GM12878 (cell line): ENCODE measurements around the gene EZH2. TPM values are rescaled to one million over a fixed set of nuclear protein-coding genes. Genes with fewer than 3 reads are reported as not detected.

Experiments
- ATAC-seq: fragments of 200-7000 bp; cut with Tn5 transposase; 3 replicates; pipeline ENCODE4 v1.9.1; 2020; ENCODE audit warnings: mild to moderate bottlenecking, moderate library complexity
- BruUV-seq: library from RNA; stranded (reverse); fragments of 400-500 nt; replicated peaks from 2 replicates; lab custom pipeline; 2021; lab: Mats Ljungman, UMichigan
- CTCF ChIA-PET: fragments of 300-600 bp; sonication (Branson Sonifier 250); formaldehyde crosslinking; extraction: SDS; loops from one replicate; lab custom pipeline; 2021; ENCODE audit warnings: inconsistent platforms; lab: Yijun Ruan, JAX
- POLR2A ChIA-PET: fragments of 350-600 bp; formaldehyde crosslinking; extraction: SDS; loops from one replicate; lab custom pipeline; 2021; ENCODE audit warnings: inconsistent platforms; lab: Charles Lee
- RAD21 ChIA-PET: fragments of 300-600 bp; sonication (Branson Sonifier 250); formaldehyde crosslinking; loops from one replicate; lab custom pipeline; 2023; ENCODE audit warnings: antibody characterized with exemption; ENCODE audit not compliant: unreplicated experiment; lab: Charles Lee
- SMC1A ChIA-PET: fragments of 300-600 bp; sonication (Branson Sonifier 250); formaldehyde crosslinking; loops from one replicate; lab custom pipeline; 2023; ENCODE audit not compliant: unreplicated experiment, uncharacterized antibody; lab: Charles Lee
- DNase-seq: peaks from one replicate; pipeline ENCODE4 v3.0.0-alpha.2; 2011; ENCODE audit warnings: low read depth, low spot score
- FAIRE-seq: peaks from 3 replicates; lab custom pipeline; 2011; peaks lifted over from hg19 to GRCh38; lab: Jason Lieb, UNC
- H2AFZ ChIP-seq: 2 replicates; pipeline ENCODE4 v1.6.0; 2011; ENCODE audit warnings: low read depth, low read length, control low read depth; ENCODE audit not compliant: control insufficient read depth
- H3K27ac ChIP-seq: 2 replicates; pipeline ENCODE4 v1.5.1; 2011; ENCODE audit warnings: control low read depth; ENCODE audit not compliant: control insufficient read depth, insufficient read depth
- H3K27me3 ChIP-seq, 2 experiments: replicated peaks in 1 of 2; 2 replicates each; pipeline versions ENCODE4 v1.6.0 to v1.6.1; 2011; ENCODE audit warnings: low read length in 1 of 2; ENCODE audit not compliant: control insufficient read depth in 2 of 2, insufficient read depth in 2 of 2
- H3K36me3 ChIP-seq, 2 experiments: 2 replicates each; pipeline ENCODE4 v1.5.1; 2011; ENCODE audit warnings: low read length in 1 of 2; ENCODE audit not compliant: control insufficient read depth in 2 of 2, insufficient read depth in 2 of 2
- H3K4me1 ChIP-seq: 2 replicates; pipeline ENCODE4 v1.6.1; 2011; ENCODE audit warnings: mild to moderate bottlenecking, low read length, moderate library complexity, mixed read lengths; ENCODE audit not compliant: control insufficient read depth, insufficient read depth
- H3K4me2 ChIP-seq: 2 replicates; pipeline ENCODE4 v1.6.0; 2011; ENCODE audit warnings: control low read depth; ENCODE audit not compliant: control insufficient read depth, insufficient read depth
- H3K4me3 ChIP-seq: fragments of 200-600 bp; sonication (generic); 2 replicates; pipeline ENCODE4 v1.5.1; 2016
- H3K79me2 ChIP-seq: 2 replicates; pipeline ENCODE4 v1.6.0; 2011; ENCODE audit warnings: low read length; ENCODE audit not compliant: control insufficient read depth, insufficient read depth
- H3K9ac ChIP-seq: 2 replicates; pipeline ENCODE4 v1.8.0; 2011; ENCODE audit warnings: low read length, control low read depth, mixed read lengths; ENCODE audit not compliant: control insufficient read depth, insufficient read depth
- H3K9me3 ChIP-seq: replicated peaks from 3 replicates; pipeline ENCODE4 v1.5.1; 2011; ENCODE audit warnings: mild to moderate bottlenecking, low read length; ENCODE audit not compliant: control insufficient read depth, insufficient read depth
- H4K20me1 ChIP-seq: 2 replicates; pipeline ENCODE4 v1.6.0; 2011; ENCODE audit not compliant: control insufficient read depth, insufficient read depth
- ATF7 ChIP-seq: fragments of 450-650 bp; IDR thresholded peaks from 2 replicates; pipeline ENCODE4 v1.6.1; 2016; ENCODE audit warnings: low read depth, mild to moderate bottlenecking
- BRCA1 ChIP-seq: IDR thresholded peaks from 2 replicates; pipeline ENCODE4 v1.6.1; 2011; ENCODE audit warnings: low read depth, low read length, improper control_type of control experiment
- DPF2 ChIP-seq: fragments of 450-650 bp; IDR thresholded peaks from 2 replicates; pipeline ENCODE4 v1.6.1; 2017; ENCODE audit warnings: mild to moderate bottlenecking
- EED ChIP-seq: sonication (generic); IDR thresholded peaks from 2 replicates; pipeline ENCODE4 v1.6.1; 2016; ENCODE audit warnings: antibody characterized with exemption, low read depth
- ETV6 ChIP-seq, 2 experiments: fragments of 450-650 bp in 1 of 2; IDR thresholded peaks in 1 of 2; conservative IDR thresholded peaks in 1 of 2; 2 replicates each; pipeline ENCODE4 v1.6.1; 2014; ENCODE audit warnings: antibody characterized with exemption in 1 of 2, borderline replicate concordance in 1 of 2, low read depth in 1 of 2, mild to moderate bottlenecking in 1 of 2, moderate library complexity in 1 of 2
- FOXM1 ChIP-seq: IDR thresholded peaks from 2 replicates; pipeline ENCODE4 v1.6.1; 2012; ENCODE audit warnings: low read depth, mild to moderate bottlenecking, inconsistent platforms, low read length, moderate library complexity
- HDGF ChIP-seq: fragments of 450-650 bp; IDR thresholded peaks from 2 replicates; pipeline ENCODE4 v1.6.1; 2016; ENCODE audit warnings: antibody characterized with exemption
- IRF3 ChIP-seq: fragments of 450-650 bp; IDR thresholded peaks from 2 replicates; pipeline ENCODE4 v1.6.1; 2014; ENCODE audit warnings: mild to moderate bottlenecking
- LARP7 ChIP-seq: fragments of 450-650 bp; IDR thresholded peaks from 2 replicates; pipeline ENCODE4 v1.6.1; 2017; ENCODE audit warnings: mild to moderate bottlenecking
- MEF2A ChIP-seq: IDR thresholded peaks from 2 replicates; pipeline ENCODE4 v1.6.1; 2011; ENCODE audit warnings: low read depth, mild to moderate bottlenecking, low read length, moderate library complexity; ENCODE audit not compliant: insufficient read depth
- NFYA ChIP-seq: IDR thresholded peaks from 2 replicates; pipeline ENCODE4 v1.6.1; 2011; ENCODE audit warnings: low read depth, mild to moderate bottlenecking, low read length, improper control_type of control experiment, borderline replicate concordance
- PBX3 ChIP-seq: IDR thresholded peaks from 2 replicates; pipeline ENCODE4 v1.6.1; 2011; ENCODE audit warnings: mild to moderate bottlenecking, low read depth, low read length, moderate library complexity; ENCODE audit not compliant: insufficient replicate concordance
- SMAD1 ChIP-seq: fragments of 450-650 bp; IDR thresholded peaks from 2 replicates; pipeline ENCODE4 v1.6.1; 2018; ENCODE audit warnings: mild to moderate bottlenecking, low read depth; ENCODE audit not compliant: partially characterized antibody
- TBL1XR1 ChIP-seq: IDR thresholded peaks from 2 replicates; pipeline ENCODE4 v1.6.1; 2012; ENCODE audit warnings: low read depth, low read length, improper control_type of control experiment
- ZBTB40 ChIP-seq: fragments of 450-650 bp; IDR thresholded peaks from 2 replicates; pipeline ENCODE4 v1.6.1; 2016; ENCODE audit warnings: mild to moderate bottlenecking, moderate library complexity, borderline replicate concordance
- ZNF24 ChIP-seq: fragments of 450-650 bp; IDR thresholded peaks from 2 replicates; pipeline ENCODE4 v1.6.1; 2017; ENCODE audit warnings: antibody characterized with exemption, mild to moderate bottlenecking
- WGBS: methylation state at CpG from one replicate; pipeline ENCODE4 v1.1.6; 2016; ENCODE audit warnings: low lambda C conversion rate; ENCODE audit not compliant: insufficient replicate concordance, insufficient coverage; ENCODE audit errors: missing lambda C conversion rate; 5-methylcytosine and 5-hydroxymethylcytosine counted together
- in situ Hi-C: fragments of 300-500 bp; cut with MboI; formaldehyde crosslinking; loops from 9 replicates; pipeline ENCODE4 v1.14.3; 2018; ENCODE audit warnings: mixed read lengths
- intact Hi-C: fragments of 100-400 bp; cut with micrococcal nuclease; formaldehyde crosslinking; loops from one replicate; pipeline ENCODE4 v1.14.2; 2022; ENCODE audit not compliant: unreplicated experiment
- polyA plus RNA-seq, 11 experiments: library from polyadenylated mRNA; depleted of rRNA in 4 of 11; unstranded in 6 of 11; stranded (reverse) in 5 of 11; fragments of >200 nt; fragmentation: Nextera tagmentation in 4 of 11; fragmentation: Illumina TruSeq in 1 of 11; extraction: Ambion mirVana in 4 of 11; extraction: Trizol in 1 of 11; gene quantifications; 1 replicate in 1 of 11; 2 replicates in 10 of 11; pipeline versions ENCODE4 v1.2.1 to v1.2.3, GENCODE V29; 2011 to 2016; ENCODE audit warnings: inconsistent platforms in 2 of 11, missing spikeins in 2 of 11, low read depth in 1 of 11
- total RNA-seq, 4 experiments: library from RNA; depleted of rRNA in 3 of 4; stranded (reverse); fragments of >200 nt in 3 of 4; fragmentation: Illumina TruSeq in 1 of 4; extraction: Trizol in 1 of 4; gene quantifications; 2 replicates each; pipeline versions ENCODE4 v1.2.1 to v1.2.3, GENCODE V29; 2013 to 2021

EZH2 gene
- total and polyA plus RNA-seq, 10 of the 15 experiments (the other 5 are each of a cell fraction or from before 2014, with no cell fraction given) = 19.4 to 69.6 (median 40.8) TPM

- no peak for FAIRE-seq
- CTCF ChIA-PET = no interaction called here
- SMC1A ChIA-PET = no interaction called here
- TF ChIP-seq TBL1XR1 = no peak
- TF ChIP-seq HDGF = no peak
- TF ChIP-seq LARP7 = no peak
- no peak for TF ChIP-seq DPF2
- TF ChIP-seq ZNF24 = no peak
- no peak for TF ChIP-seq ZBTB40
- no peak for TF ChIP-seq SMAD1
- no peak for TF ChIP-seq FOXM1
- TF ChIP-seq MEF2A = no peak
- no peak for TF ChIP-seq ETV6 (conservative IDR thresholded peaks at IDR 0.05 in 1 of 2, IDR thresholded peaks at IDR 0.05 in 1 of 2; ENCODE audit: borderline replicate concordance in 1 of 2, low read depth in 1 of 2)
- no peak for TF ChIP-seq IRF3
- TF ChIP-seq EED = no peak
- no peak for TF ChIP-seq ATF7
- TF ChIP-seq BRCA1 = no peak
- TF ChIP-seq PBX3 = no peak
- TF ChIP-seq NFYA = no peak
Observed at GRCh38 chr7:148893071-148893470, 9.0 kb upstream of the EZH2 start.

More at GRCh38 chr7:148893071-148893470, 9.0 kb upstream of the EZH2 start:
- intact Hi-C loops (no loop called here), in situ Hi-C loops (no loop called here)
- Histone ChIP-seq H3K27me3 (peaks cover 1 to 3% of the 10 kb centered on the region in 2 experiments; a peak in 2 of 4 replicates), H3K4me1 (no peaks in the 10 kb centered on the region), H3K4me2 (no peak overlapping the region), H3K9me3 (no peaks in the 10 kb centered on the region), H3K9ac (no peak overlapping the region), H2AFZ (no peak overlapping the region), H3K4me3 (no peak overlapping the region), H4K20me1 (no peaks in the 10 kb centered on the region), H3K79me2 (no peaks in the 10 kb centered on the region), H3K36me3 (no peaks in the 10 kb centered on the region), H3K27ac (no peak overlapping the region)
- 43% methylated on average over 2 of the region's 2 CpGs for WGBS
- DNase-seq (no peak), ATAC-seq (no peak)
- no TSS peak for BruUV-seq
- ChIA-PET POLR2A (interaction anchor here (0.6 kb wide), 1 partner anchor 10 kb away, joined by 3 read pairs; no protein-coding TSS in a partner anchor), RAD21 (no interaction called here)
